ENCODE data around the gene CAPN2.
"Not testable (repeated sequence)": the region's sequence is repeated elsewhere in the genome, so short reads cannot be mapped to it uniquely, and the experiment has no call there.

The CAPN2 gene

GRCh38 chr1:223784541-223784940 is 72.2 kb downstream of the CAPN2 start:
- H3K4me3 ChIP-seq (ENCODE audit: low read depth, low read length) = no peak overlapping the region

- H3K4me3 ChIP-seq (ENCODE audit: low read depth, low read length) = no peak overlapping the region
Observed at GRCh38 chr1:223785808-223786207, 73.5 kb downstream of the CAPN2 start.

GRCh38 chr1:223788746-223789415 is 76.5 kb downstream of the CAPN2 start:
- no peak overlapping the region for H3K4me3 ChIP-seq (ENCODE audit: low read depth, low read length)

GRCh38 chr1:223792046-223792445 is 79.7 kb downstream of the CAPN2 start:
- no peak overlapping the region for H3K4me3 ChIP-seq (ENCODE audit: low read depth, low read length)

- no peak overlapping the region for H3K4me3 ChIP-seq (ENCODE audit: low read depth, low read length)
Observed at GRCh38 chr1:223793716-223794115, 81.4 kb downstream of the CAPN2 start.

GRCh38 chr1:223794136-223794880 is 82.0 kb downstream of the CAPN2 start:
- H3K4me3 ChIP-seq (ENCODE audit: low read depth, low read length) = no peak overlapping the region

- no peak overlapping the region for H3K4me3 ChIP-seq (ENCODE audit: low read depth, low read length)
Observed at GRCh38 chr1:223796210-223796609, 83.9 kb downstream of the CAPN2 start.

- no peak overlapping the region for H3K4me3 ChIP-seq (ENCODE audit: low read depth, low read length)
Observed at GRCh38 chr1:223802032-223802431, 89.7 kb downstream of the CAPN2 start.

GRCh38 chr1:223802602-223803001 is 90.3 kb downstream of the CAPN2 start:
- H3K4me3 ChIP-seq (ENCODE audit: low read depth, low read length) = no peak overlapping the region

GRCh38 chr1:223803211-223803610 is 90.9 kb downstream of the CAPN2 start:
- no peak overlapping the region for H3K4me3 ChIP-seq (ENCODE audit: low read depth, low read length)

GRCh38 chr1:223809905-223810304 is 97.6 kb downstream of the CAPN2 start:
- H3K4me3 ChIP-seq (ENCODE audit: low read depth, low read length) = not testable (repeated sequence)

- no peak overlapping the region for H3K4me3 ChIP-seq (ENCODE audit: low read depth, low read length)
Observed at GRCh38 chr1:223810586-223810985, 98.2 kb downstream of the CAPN2 start.

GRCh38 chr1:223811634-223812101 is 99.3 kb downstream of the CAPN2 start:
- no peak overlapping the region for H3K4me3 ChIP-seq (ENCODE audit: low read depth, low read length)

- no peak overlapping the region for H3K4me3 ChIP-seq (ENCODE audit: low read depth, low read length)
Observed at GRCh38 chr1:223813645-223814044, 101.3 kb downstream of the CAPN2 start.

GRCh38 chr1:223815020-223815853 is 102.9 kb downstream of the CAPN2 start:
- no peak overlapping the region for H3K4me3 ChIP-seq (ENCODE audit: low read depth, low read length)

- H3K4me3 ChIP-seq (ENCODE audit: low read depth, low read length) = no peak overlapping the region
Observed at GRCh38 chr1:223815865-223816264, 103.5 kb downstream of the CAPN2 start.

GRCh38 chr1:223817265-223817664 is 104.9 kb downstream of the CAPN2 start:
- not testable (repeated sequence) for H3K4me3 ChIP-seq (ENCODE audit: low read depth, low read length)

- no peak overlapping the region for H3K4me3 ChIP-seq (ENCODE audit: low read depth, low read length)
Observed at GRCh38 chr1:223819730-223820514, 107.6 kb downstream of the CAPN2 start.

- no peak overlapping the region for H3K4me3 ChIP-seq (ENCODE audit: low read depth, low read length)
Observed at GRCh38 chr1:223820515-223820858, 108.1 kb downstream of the CAPN2 start.

GRCh38 chr1:223820971-223821370 is 108.6 kb downstream of the CAPN2 start:
- no peak overlapping the region for H3K4me3 ChIP-seq (ENCODE audit: low read depth, low read length)

GRCh38 chr1:223824287-223824686 is 111.9 kb downstream of the CAPN2 start:
- H3K4me3 ChIP-seq (ENCODE audit: low read depth, low read length) = no peak overlapping the region

All from iPS-11a (cell line).